ENCODE results near the gene MAP3K20.
A peak's percentile ranks its signal among the peaks of the same experiment; 100 is the strongest.
"Not testable (repeated sequence)": the region's sequence is repeated elsewhere in the genome, so short reads cannot be mapped to it uniquely, and the experiment has no call there.

Gene MAP3K20

DNA sequence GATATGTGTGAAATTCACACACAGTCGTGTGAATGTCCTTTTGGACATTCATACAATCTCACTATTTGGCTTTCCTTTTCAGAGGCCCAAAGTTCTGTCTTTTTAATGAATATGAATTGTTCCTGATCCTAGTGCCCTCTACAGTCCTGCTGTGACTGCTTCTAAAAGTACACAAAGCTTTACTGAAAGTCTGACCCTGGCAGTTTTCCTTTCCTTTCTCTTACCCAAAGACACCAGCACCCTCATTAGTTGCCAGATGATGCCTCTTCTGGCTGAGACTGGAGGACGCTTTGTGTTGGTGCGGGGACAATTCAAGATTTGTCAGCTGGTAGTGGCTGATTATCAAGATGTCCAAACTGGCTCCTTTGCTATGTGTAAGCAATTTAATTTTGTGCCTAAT, 197.2 kb downstream of the MAP3K20 start:
- no peak overlapping the region for H3K4me3 ChIP-seq (ENCODE audit: low read depth, low read length)
- H3K27ac ChIP-seq (ENCODE audit: low read depth, low read length), result no peak overlapping the region
- no peak overlapping the region for H2AFZ ChIP-seq (ENCODE audit: low read length, unreplicated experiment)
- no peaks in the 10 kb centered on the region for H3K36me3 ChIP-seq (ENCODE audit: insufficient read depth, low read length)
- H3K79me2 ChIP-seq (ENCODE audit: control insufficient read depth, insufficient read depth, low read length, unreplicated experiment), result no peaks in the 10 kb centered on the region
- no peaks in the 10 kb centered on the region for H3K27me3 ChIP-seq (ENCODE audit: insufficient read depth, low read length)
- no peaks in the 10 kb centered on the region for H3K4me1 ChIP-seq (ENCODE audit: control insufficient read depth, insufficient read depth, low read length, unreplicated experiment)

DNA sequence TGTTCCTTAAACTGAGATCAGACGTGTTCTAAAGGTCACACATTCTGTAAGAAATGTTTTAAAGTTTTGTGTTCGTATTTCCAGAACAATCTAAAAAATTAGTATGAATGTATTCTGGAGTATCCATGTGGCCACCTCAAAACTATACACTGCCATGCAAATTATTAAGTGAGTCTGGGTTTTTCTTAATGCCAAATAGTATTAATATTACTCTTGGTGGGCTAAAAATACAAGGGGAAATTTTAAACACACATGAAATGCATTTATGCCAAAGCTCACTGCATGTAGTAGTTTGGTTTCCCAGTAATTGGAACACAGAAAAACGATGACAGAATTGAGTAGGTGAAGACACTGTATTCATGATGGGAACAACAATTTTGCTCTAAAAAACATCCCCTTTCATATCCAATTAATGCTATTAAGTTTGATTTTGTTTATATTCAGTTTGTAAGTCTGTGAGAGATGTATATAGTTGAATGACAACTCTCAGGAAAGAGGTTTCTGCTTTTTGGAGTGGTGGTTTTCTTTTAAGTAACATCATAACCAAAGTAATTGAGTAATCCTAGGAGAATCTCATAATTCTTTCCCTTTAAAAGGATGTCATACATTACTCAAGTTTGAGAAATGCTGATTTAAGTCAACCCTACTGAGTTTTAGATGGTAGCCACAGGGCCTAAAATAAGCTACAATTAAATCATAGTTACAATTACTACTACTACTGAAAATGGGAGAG, 203.3 kb downstream of the MAP3K20 start:
- no peaks in the 10 kb centered on the region for H3K27me3 ChIP-seq (ENCODE audit: insufficient read depth, low read length)
- no peak overlapping the region for H3K4me3 ChIP-seq (ENCODE audit: low read depth, low read length)
- no peak overlapping the region for H2AFZ ChIP-seq (ENCODE audit: low read length, unreplicated experiment)
- H3K36me3 ChIP-seq (ENCODE audit: insufficient read depth, low read length), result no peaks in the 10 kb centered on the region
- H3K27ac ChIP-seq (ENCODE audit: low read depth, low read length), result no peak overlapping the region
- H3K79me2 ChIP-seq (ENCODE audit: control insufficient read depth, insufficient read depth, low read length, unreplicated experiment), result no peaks in the 10 kb centered on the region
- no peaks in the 10 kb centered on the region for H3K4me1 ChIP-seq (ENCODE audit: control insufficient read depth, insufficient read depth, low read length, unreplicated experiment)

DNA sequence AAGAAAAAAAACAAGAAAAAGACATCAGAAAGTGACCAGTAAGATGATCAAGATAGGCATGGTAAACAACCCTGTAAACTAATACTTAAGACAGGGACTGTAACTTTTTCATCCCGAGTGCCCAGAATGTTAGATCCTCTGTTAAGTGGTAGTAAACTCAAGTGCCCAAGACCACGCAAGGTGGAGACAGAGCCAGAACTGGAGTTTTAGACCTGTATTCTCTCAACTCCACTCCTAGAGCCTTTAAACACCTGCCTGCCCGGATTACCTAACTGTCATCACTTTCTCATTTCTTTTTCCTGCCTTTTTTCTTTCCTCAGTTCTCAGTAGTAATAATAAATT, 203.9 kb downstream of the MAP3K20 start:
- Histone ChIP-seq H2AFZ (ENCODE audit: low read length, unreplicated experiment) (no peak overlapping the region), H3K27me3 (ENCODE audit: insufficient read depth, low read length) (no peaks in the 10 kb centered on the region), H3K4me1 (ENCODE audit: control insufficient read depth, insufficient read depth, low read length, unreplicated experiment) (no peaks in the 10 kb centered on the region), H3K27ac (ENCODE audit: low read depth, low read length) (no peak overlapping the region), H3K4me3 (ENCODE audit: low read depth, low read length) (no peak overlapping the region), H3K79me2 (ENCODE audit: control insufficient read depth, insufficient read depth, low read length, unreplicated experiment) (no peaks in the 10 kb centered on the region), H3K36me3 (ENCODE audit: insufficient read depth, low read length) (no peaks in the 10 kb centered on the region)

- no peak overlapping the region for H3K27ac ChIP-seq (ENCODE audit: low read depth, low read length)
- no peaks in the 10 kb centered on the region for H3K27me3 ChIP-seq (ENCODE audit: insufficient read depth, low read length)
- no peak overlapping the region for H3K4me3 ChIP-seq (ENCODE audit: low read depth, low read length)
- no peaks in the 10 kb centered on the region for H3K4me1 ChIP-seq (ENCODE audit: control insufficient read depth, insufficient read depth, low read length, unreplicated experiment)
- no peaks in the 10 kb centered on the region for H3K36me3 ChIP-seq (ENCODE audit: insufficient read depth, low read length)
- H2AFZ ChIP-seq (ENCODE audit: low read length, unreplicated experiment), result no peak overlapping the region
- H3K79me2 ChIP-seq (ENCODE audit: control insufficient read depth, insufficient read depth, low read length, unreplicated experiment), result no peaks in the 10 kb centered on the region
These were observed 205.2 kb downstream of the MAP3K20 start for GRCh38 chr2:173280853-173281252.

DNA sequence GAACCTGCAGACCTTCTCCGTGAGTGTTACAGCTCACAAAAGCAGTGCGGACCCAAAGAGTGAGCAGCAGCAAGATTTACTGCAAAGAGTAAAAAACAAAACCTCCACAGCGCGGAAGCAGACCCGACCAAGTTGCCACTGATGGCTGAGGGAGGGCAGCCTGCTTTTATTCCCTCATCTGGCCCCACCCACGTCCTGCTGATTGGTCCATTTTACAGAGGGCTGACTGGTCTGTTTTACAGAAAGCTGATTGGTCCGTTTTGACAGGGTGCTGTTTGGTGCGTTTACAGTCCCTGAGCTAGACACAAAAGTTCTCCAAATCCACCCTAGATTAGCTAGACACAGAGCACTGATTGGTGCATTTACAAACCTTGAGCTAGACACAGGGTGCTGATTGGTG, 206.3 kb downstream of the MAP3K20 start:
- not testable (repeated sequence) for H3K36me3 ChIP-seq (ENCODE audit: insufficient read depth, low read length); H3K27ac ChIP-seq (ENCODE audit: low read depth, low read length); H2AFZ ChIP-seq (ENCODE audit: low read length, unreplicated experiment)

GRCh38 chr2:173282795-173283545, 207.3 kb downstream of the MAP3K20 start:
- no peaks in the 10 kb centered on the region for H3K4me1 ChIP-seq (ENCODE audit: control insufficient read depth, insufficient read depth, low read length, unreplicated experiment)
- no peak overlapping the region for H2AFZ ChIP-seq (ENCODE audit: low read length, unreplicated experiment)
- H3K4me3 ChIP-seq (ENCODE audit: low read depth, low read length), result no peak overlapping the region
- H3K27me3 ChIP-seq (ENCODE audit: insufficient read depth, low read length), result no peaks in the 10 kb centered on the region
- H3K27ac ChIP-seq (ENCODE audit: low read depth, low read length), result no peak overlapping the region
- no peaks in the 10 kb centered on the region for H3K79me2 ChIP-seq (ENCODE audit: control insufficient read depth, insufficient read depth, low read length, unreplicated experiment)
- H3K36me3 ChIP-seq (ENCODE audit: insufficient read depth, low read length), result no peaks in the 10 kb centered on the region

More for the DNA sequence above, 206.3 kb downstream of the MAP3K20 start:
- H3K27me3 ChIP-seq (ENCODE audit: insufficient read depth, low read length); H3K79me2 ChIP-seq (ENCODE audit: control insufficient read depth, insufficient read depth, low read length, unreplicated experiment); H3K4me1 ChIP-seq (ENCODE audit: control insufficient read depth, insufficient read depth, low read length, unreplicated experiment); H3K4me3 ChIP-seq (ENCODE audit: low read depth, low read length): not testable (repeated sequence)

- Histone ChIP-seq H3K27me3 (ENCODE audit: insufficient read depth, low read length) (no peaks in the 10 kb centered on the region), H3K79me2 (ENCODE audit: control insufficient read depth, insufficient read depth, low read length, unreplicated experiment) (no peaks in the 10 kb centered on the region), H3K36me3 (ENCODE audit: insufficient read depth, low read length) (no peaks in the 10 kb centered on the region), H3K27ac (ENCODE audit: low read depth, low read length) (no peak overlapping the region), H2AFZ (ENCODE audit: low read length, unreplicated experiment) (no peak overlapping the region), H3K4me3 (ENCODE audit: low read depth, low read length) (no peak overlapping the region), H3K4me1 (ENCODE audit: control insufficient read depth, insufficient read depth, low read length, unreplicated experiment) (peaks cover 4% of the 10 kb centered on the region)
These were observed 210.6 kb downstream of the MAP3K20 start for GRCh38 chr2:173286153-173286809.

DNA sequence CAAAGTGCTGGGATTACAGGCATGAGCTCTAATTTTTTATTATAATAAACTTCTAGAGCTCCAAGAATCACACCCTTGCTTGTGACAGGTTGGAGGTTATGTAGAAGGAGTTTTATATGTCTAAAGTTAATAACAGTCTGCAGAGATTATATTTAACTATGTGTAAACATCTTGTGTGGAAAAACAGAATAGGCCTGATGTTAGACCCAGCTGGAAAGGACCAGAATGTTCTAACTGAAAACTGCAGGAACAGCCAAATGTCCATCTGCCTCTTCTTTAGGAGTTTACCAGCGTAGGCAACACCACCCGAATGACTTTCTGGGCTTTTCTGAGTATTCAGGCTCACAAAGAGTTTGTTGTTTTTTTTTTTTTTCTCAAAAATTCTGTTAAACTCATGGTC, 211.9 kb downstream of the MAP3K20 start:
- H3K79me2 ChIP-seq (ENCODE audit: control insufficient read depth, insufficient read depth, low read length, unreplicated experiment), result no peaks in the 10 kb centered on the region
- H3K27me3 ChIP-seq (ENCODE audit: insufficient read depth, low read length), result no peaks in the 10 kb centered on the region
- no peak overlapping the region for H2AFZ ChIP-seq (ENCODE audit: low read length, unreplicated experiment)
- H3K4me1 ChIP-seq (ENCODE audit: control insufficient read depth, insufficient read depth, low read length, unreplicated experiment), result peaks cover 4% of the 10 kb centered on the region
- no peaks in the 10 kb centered on the region for H3K36me3 ChIP-seq (ENCODE audit: insufficient read depth, low read length)
- no peak overlapping the region for H3K4me3 ChIP-seq (ENCODE audit: low read depth, low read length)
- H3K27ac ChIP-seq (ENCODE audit: low read depth, low read length), result no peak overlapping the region

GRCh38 chr2:173288561-173288960, 212.9 kb downstream of the MAP3K20 start:
- no peaks in the 10 kb centered on the region for H3K79me2 ChIP-seq (ENCODE audit: control insufficient read depth, insufficient read depth, low read length, unreplicated experiment)
- H3K4me1 ChIP-seq (ENCODE audit: control insufficient read depth, insufficient read depth, low read length, unreplicated experiment), result peaks cover 4% of the 10 kb centered on the region
- no peaks in the 10 kb centered on the region for H3K27me3 ChIP-seq (ENCODE audit: insufficient read depth, low read length)
- no peaks in the 10 kb centered on the region for H3K36me3 ChIP-seq (ENCODE audit: insufficient read depth, low read length)
- no peak overlapping the region for H3K4me3 ChIP-seq (ENCODE audit: low read depth, low read length)
- peak overlapping the region; percentile 35 for H3K27ac ChIP-seq (ENCODE audit: low read depth, low read length)
- H2AFZ ChIP-seq (ENCODE audit: low read length, unreplicated experiment), result no peak overlapping the region

- no peaks in the 10 kb centered on the region for H3K27me3 ChIP-seq (ENCODE audit: insufficient read depth, low read length)
- no peak overlapping the region for H3K27ac ChIP-seq (ENCODE audit: low read depth, low read length)
- no peak overlapping the region for H2AFZ ChIP-seq (ENCODE audit: low read length, unreplicated experiment)
- no peaks in the 10 kb centered on the region for H3K79me2 ChIP-seq (ENCODE audit: control insufficient read depth, insufficient read depth, low read length, unreplicated experiment)
- H3K36me3 ChIP-seq (ENCODE audit: insufficient read depth, low read length), result no peaks in the 10 kb centered on the region
- no peak overlapping the region for H3K4me3 ChIP-seq (ENCODE audit: low read depth, low read length)
- H3K4me1 ChIP-seq (ENCODE audit: control insufficient read depth, insufficient read depth, low read length, unreplicated experiment), result peaks cover 4% of the 10 kb centered on the region
These were observed 214.4 kb downstream of the MAP3K20 start for GRCh38 chr2:173290046-173290445.

DNA sequence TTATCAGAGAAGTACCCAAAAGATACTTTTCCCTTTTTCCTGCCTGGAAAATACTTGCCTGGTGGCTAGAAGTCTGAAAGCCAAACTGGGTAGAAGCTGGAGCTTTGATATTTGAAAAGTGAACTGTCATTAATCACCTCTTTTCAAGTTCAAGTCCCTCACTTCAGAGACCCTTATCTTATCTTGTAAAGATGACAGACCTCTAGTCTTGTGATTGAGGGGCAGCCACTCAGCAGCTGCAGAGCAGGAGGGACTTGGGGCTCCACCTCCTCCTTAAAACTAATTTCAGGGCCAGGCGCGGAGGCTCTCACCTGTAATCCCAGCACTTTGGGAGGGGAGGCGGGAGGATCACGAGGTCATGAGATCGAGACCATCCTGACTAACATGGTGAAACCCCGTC, 214.9 kb downstream of the MAP3K20 start:
- H2AFZ ChIP-seq (ENCODE audit: low read length, unreplicated experiment), result no peak overlapping the region
- H3K4me3 ChIP-seq (ENCODE audit: low read depth, low read length), result no peak overlapping the region
- H3K36me3 ChIP-seq (ENCODE audit: insufficient read depth, low read length), result no peaks in the 10 kb centered on the region
- H3K27ac ChIP-seq (ENCODE audit: low read depth, low read length), result no peak overlapping the region
- H3K79me2 ChIP-seq (ENCODE audit: control insufficient read depth, insufficient read depth, low read length, unreplicated experiment), result no peaks in the 10 kb centered on the region
- peaks cover 4% of the 10 kb centered on the region for H3K4me1 ChIP-seq (ENCODE audit: control insufficient read depth, insufficient read depth, low read length, unreplicated experiment)
- no peaks in the 10 kb centered on the region for H3K27me3 ChIP-seq (ENCODE audit: insufficient read depth, low read length)
